T47D (cell line): ENCODE measurements around the gene TGM2.

Source experiments
- DNase-seq, 2 experiments: peaks; one replicate each; pipeline versions ENCODE4 v3.0.0 to v3.0.0-alpha.2; 2011 to 2012; ENCODE audit warnings: low read depth in 1 of 2, low spot score in 1 of 2
- JUND ChIP-seq: IDR thresholded peaks from 2 replicates; pipeline ENCODE4 v1.6.1; 2012; ENCODE audit warnings: low read depth
- in situ Hi-C: cut with HindIII; loops from 2 replicates; pipeline ENCODE4 v1.10.0; 2016; ENCODE audit warnings: low sequenced_read_pairs, low pct_unique_long_range_greater_than_20kb

TGM2 gene

DNA sequence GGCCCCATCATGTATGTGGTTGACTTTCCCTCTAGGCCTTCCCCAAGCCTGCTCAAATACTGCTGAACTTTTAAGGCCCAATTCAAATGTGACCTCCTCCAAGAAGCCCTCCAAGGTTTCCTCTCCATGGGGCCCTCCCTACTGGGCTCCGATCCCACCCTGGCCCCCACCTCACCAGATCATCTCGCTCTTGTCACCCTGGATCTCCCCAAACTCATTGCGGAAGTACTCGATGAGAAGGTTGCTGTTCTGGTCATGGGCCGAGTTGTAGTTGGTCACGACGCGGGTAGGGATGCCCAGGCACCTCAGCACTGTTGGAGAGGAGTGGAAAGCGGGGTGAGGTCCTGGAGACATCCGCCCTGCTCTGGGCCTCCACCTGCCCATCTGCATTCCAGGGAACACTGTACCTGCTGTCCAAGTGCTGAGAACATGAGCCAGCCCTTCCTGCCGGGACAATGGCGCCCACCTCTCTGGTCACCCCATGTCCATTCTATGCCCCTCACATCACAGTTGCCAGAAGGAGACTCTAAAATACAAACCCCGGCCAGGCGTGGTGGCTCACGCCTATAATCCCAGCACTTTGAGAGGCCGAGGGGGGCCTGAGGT is 23.1 kb downstream of the TGM2 start:
- TF ChIP-seq JUND, result no peak
- in situ Hi-C loops, result no loop called here
- no peak for DNase-seq

- no peak for TF ChIP-seq JUND
- in situ Hi-C loops, result no loop called here
- DNase-seq, result no peak
These were observed 23.7 kb downstream of the TGM2 start for GRCh38 chr20:38141204-38141888.

DNA sequence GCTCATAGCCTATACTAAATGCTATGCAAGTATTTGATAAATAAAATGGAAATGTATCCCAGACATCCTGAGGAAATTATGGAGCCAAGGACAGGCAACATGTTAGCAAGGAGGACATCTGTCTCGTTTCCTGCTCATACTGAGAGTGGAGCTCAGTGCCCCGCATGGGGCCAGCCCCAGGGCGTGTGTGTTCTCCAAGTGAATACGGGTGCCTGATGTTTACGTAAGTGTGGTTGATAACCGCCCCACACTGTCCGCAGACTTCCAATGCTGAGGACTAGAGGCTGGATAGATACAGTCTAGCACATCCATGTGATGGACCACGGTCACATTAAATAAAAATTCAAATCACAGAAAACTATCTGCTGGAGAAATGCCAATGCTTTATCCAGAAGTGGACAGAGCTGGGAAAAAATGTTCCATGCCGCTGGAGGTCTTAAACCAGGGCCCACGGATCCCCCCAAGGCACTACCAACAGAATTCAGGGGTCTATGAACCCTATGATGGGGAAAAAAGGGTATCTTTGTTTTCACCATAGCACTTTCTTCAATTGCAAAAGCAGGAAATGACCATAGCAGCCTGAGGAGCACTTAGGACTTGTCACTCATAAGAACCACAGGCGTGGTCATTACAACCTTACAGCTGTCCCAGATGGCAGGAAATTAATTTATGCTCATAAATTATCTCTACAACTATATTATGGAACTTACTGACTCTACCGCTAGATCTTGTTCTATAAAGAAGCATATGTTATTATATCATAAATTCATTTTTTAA is 24.9 kb downstream of the TGM2 start:
- no peak for DNase-seq
- no peak for TF ChIP-seq JUND
- in situ Hi-C loops, result no loop called here

DNA sequence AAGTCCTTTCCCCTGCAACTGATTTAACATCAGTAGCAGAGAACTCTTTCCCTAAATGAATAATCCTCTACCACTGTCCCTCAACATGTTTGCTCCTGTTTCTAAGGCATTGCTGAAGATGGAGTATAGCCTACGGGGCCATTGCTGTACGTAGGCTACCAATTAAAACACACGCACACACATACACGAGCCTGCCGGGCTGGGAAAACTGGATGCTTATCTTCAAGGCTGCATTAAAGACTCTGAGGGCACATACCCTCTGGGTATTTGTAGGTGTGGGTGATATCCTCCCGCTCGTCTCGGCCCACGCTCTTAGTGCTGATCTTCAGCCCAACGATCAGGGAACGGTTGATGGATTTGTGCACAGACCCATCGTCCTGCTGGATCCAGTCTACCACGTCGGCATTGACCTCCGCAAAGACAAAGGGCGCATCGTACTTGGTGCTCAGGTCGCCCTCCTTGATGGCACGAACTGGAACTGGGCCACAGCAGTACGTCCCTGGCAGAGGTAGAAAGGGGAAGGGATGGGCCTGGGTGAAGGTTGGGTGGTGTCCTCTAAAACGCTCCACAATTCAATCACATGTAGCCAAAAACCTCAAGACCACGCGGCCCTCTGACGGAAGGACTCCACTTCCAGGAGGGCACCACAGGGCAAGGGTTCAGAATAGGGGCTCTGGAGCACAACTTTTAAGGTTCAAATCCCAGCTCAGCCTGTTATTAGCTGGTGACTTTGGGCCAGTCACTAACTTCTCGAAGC is 25.7 kb downstream of the TGM2 start:
- in situ Hi-C loops, result no loop called here
- no peak for TF ChIP-seq JUND

GRCh38 chr20:38138086-38138778 is 26.8 kb downstream of the TGM2 start:
- DNase-seq, result no peak
- TF ChIP-seq JUND, result no peak
- in situ Hi-C loops, result no loop called here

More for the DNA sequence above, 25.7 kb downstream of the TGM2 start:
- peak in 1 of 2 experiments; percentile 52 for DNase-seq

DNA sequence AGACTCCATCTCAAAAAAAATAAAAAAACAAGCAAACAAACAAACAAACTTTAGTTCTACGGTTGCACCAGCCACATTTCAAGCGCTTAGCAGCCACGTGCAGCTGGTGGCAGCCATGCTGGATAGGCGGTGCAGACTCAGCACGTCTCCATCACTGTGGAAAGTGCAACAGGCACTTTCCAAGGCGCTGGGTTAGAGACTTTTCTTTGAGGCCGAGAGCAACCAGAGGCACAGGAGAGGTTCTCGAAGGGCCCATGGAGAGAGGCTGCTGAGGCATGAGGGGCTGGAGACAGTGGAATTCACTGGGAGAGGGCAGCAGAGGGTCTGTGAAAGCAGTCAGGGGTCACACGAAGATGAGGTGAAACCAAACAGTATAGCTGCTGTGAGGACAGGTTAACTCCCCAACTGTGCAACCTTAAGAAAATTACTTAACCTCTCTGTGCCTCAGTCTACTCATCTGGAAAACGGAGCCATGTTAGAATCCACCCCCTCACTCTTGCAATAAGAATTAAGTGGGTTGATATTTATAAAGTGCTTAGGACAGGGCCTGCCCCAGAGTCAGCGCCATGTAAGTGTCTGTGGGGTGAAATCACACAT is 27.5 kb downstream of the TGM2 start:
- in situ Hi-C loops, result no loop called here
- DNase-seq, result no peak

GRCh38 chr20:38136421-38137245 is 28.4 kb downstream of the TGM2 start:
- TF ChIP-seq JUND, result no peak
- in situ Hi-C loops, result no loop called here

More for the DNA sequence above, 27.5 kb downstream of the TGM2 start:
- TF ChIP-seq JUND, result no peak

GRCh38 chr20:38135651-38136420 is 29.2 kb downstream of the TGM2 start:
- in situ Hi-C loops, result no loop called here
- TF ChIP-seq JUND, result no peak

More at GRCh38 chr20:38136421-38137245, 28.4 kb downstream of the TGM2 start:
- no peak for DNase-seq

DNA sequence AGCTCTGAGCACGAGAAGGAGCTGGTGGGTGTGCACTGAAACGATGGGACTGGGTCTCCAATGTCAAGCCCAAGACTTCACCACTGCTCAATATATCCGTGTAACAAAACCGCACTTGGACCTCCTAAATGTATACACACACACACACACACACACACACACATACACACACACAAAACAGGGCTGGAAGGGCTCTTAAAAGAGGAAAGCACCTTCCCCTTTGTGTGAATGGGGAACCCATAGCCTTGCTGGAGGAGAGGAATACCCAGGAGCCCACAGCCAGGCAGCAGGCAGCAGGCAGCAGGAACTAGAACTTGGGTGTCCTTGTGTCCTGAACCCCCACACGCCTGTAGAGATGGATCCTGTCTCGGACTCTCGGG is 29.8 kb downstream of the TGM2 start:
- in situ Hi-C loops, result no loop called here
- no peak for DNase-seq

More at GRCh38 chr20:38135651-38136420, 29.2 kb downstream of the TGM2 start:
- DNase-seq, result no peak

GRCh38 chr20:38134427-38135270 is 30.4 kb downstream of the TGM2 start:
- DNase-seq, result peak in 1 of 2 experiments; percentile 66
- no peak for TF ChIP-seq JUND
- in situ Hi-C loops, result no loop called here

More for the DNA sequence above, 29.8 kb downstream of the TGM2 start:
- TF ChIP-seq JUND, result no peak
